Esophagus muscularis mucosa (tissue), 4 donors: ENCODE data around the gene RTN4RL2. TPM values are rescaled to one million over a fixed set of nuclear protein-coding genes. Genes with fewer than 3 reads are reported as not detected.
A peak's percentile ranks its signal among the peaks of the same experiment; 100 is the strongest.

Source experiments
- DNase-seq: peaks from one replicate; pipeline ENCODE4 v3.0.0-alpha.2; 2017; ENCODE audit errors: extremely low spot score
- H3K27ac ChIP-seq, 4 donors: fragments of 200-600 bp; sonication (generic); replicated peaks in 1 of 4; 1 replicate in 3 of 4; 2 replicates in 1 of 4; pipeline ENCODE4 v1.5.1; 2016 to 2019; ENCODE audit warnings: mild to moderate bottlenecking in 1 of 4
- H3K27me3 ChIP-seq, 4 donors: fragments of 200-600 bp; sonication (generic); one replicate each; pipeline versions ENCODE4 v1.5.1 to v1.6.0; 2016 to 2019
- H3K36me3 ChIP-seq, 4 donors: fragments of 200-600 bp; sonication (generic); one replicate each; pipeline ENCODE4 v1.5.1; 2016 to 2019
- H3K4me1 ChIP-seq, 4 donors: fragments of 200-600 bp; sonication (generic); one replicate each; pipeline ENCODE4 v1.5.1; 2016 to 2019
- H3K4me3 ChIP-seq, 4 donors: fragments of 200-600 bp; sonication (generic); 1 replicate in 2 of 4; 2 replicates in 2 of 4; pipeline ENCODE4 v1.5.1; 2016 to 2019; ENCODE audit warnings: mild to moderate bottlenecking in 4 of 4, moderate library complexity in 1 of 4
- H3K9me3 ChIP-seq, 4 donors: fragments of 200-600 bp; sonication (generic); 1 replicate in 3 of 4; 2 replicates in 1 of 4; pipeline ENCODE4 v1.5.1; 2016 to 2019
- EP300 ChIP-seq: sonication (generic); formaldehyde crosslinking; IDR thresholded peaks from one replicate; pipeline ENCODE4 v1.6.1; 2017; ENCODE audit warnings: antibody characterized with exemption
- POLR2A ChIP-seq: fragments of 450-650 bp; IDR thresholded peaks from one replicate; pipeline ENCODE4 v1.6.1; 2017; ENCODE audit warnings: antibody characterized with exemption, moderate library complexity, mild to moderate bottlenecking, low read depth
- POLR2AphosphoS5 ChIP-seq, 2 donors: sonication (generic); formaldehyde crosslinking; IDR thresholded peaks; one replicate each; pipeline ENCODE4 v1.6.1; 2017; ENCODE audit warnings: antibody characterized with exemption in 2 of 2
- WGBS: methylation state at CpG from one replicate; pipeline ENCODE4 v1.1.5; 2018; 5-methylcytosine and 5-hydroxymethylcytosine counted together
- intact Hi-C: fragments of 100-400 bp; cut with DNase I; formaldehyde crosslinking; loops from one replicate; pipeline ENCODE4 v1.15.1; 2023
- total RNA-seq, 4 donors: library from RNA; depleted of rRNA; stranded (reverse); fragments of >200 nt; gene quantifications; one replicate each; pipeline versions ENCODE4 v1.1.0 to v1.2.1, GENCODE V29; 2016
- TF ChIP-seq, protein P1 (sequence below), 3 experiments: fragments of 200-600 bp in 2 of 3; fragments of 450-650 bp in 1 of 3; sonication (generic) in 2 of 3; IDR thresholded peaks; one replicate each; pipeline ENCODE4 v1.5.1; 2017 to 2019; ENCODE audit warnings: antibody characterized with exemption in 3 of 3, mild to moderate bottlenecking in 2 of 3, moderate library complexity in 1 of 3

The RTN4RL2 gene
- total RNA-seq = 1 to 10 TPM in 1 of 4 donors, under 1 TPM in 2, not detected in 1; 0.33 to 1.1 (median 0.91) TPM

DNA sequence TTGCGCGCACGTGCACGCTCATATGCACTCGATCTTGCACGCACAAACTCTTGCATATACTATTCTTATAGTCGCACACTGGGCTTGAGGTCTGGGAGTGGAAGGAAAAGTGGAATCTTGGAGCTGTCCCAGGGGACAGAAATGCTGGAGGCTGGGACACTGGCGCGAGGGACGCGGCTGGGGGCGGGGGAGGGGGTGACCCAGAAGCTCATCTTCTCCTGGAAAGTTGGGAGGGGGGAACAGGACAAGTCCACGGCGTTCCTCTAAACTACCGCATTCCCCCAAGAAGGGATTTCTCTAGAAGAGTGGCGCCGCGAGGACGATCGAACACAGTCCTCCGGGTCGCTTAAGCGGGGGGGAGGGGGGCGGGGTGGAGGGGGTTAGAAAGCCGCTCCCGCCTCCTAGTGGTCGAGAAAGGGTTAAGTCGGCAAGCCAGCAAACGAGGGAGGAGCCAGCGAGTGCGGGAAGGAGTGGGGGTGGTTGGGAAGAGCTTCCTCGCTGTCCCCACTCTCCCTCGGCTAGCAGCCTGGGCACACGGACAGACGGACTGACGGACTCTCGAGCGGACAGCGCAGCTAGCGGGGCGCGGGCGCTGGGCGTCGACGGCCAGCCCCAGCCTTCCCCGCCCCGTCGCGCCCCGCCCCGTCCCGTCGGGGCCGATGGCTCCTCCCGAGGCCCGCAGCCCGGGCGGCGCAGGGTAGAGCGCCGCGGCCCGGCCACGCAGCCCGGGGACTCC is at the start of gene RTN4RL2:
TSS of gene RTN4RL2 (plus strand) at position 507 of the 736 bp plus-strand sequence. CDS start 338 bp downstream, outside the sequence.
- Histone ChIP-seq H3K9me3 (no peaks in the 10 kb centered on the region), H3K27ac (no peak within 1 kb of the TSS), H3K27me3 (peaks cover 0 to 82% (median 29%) of the 10 kb centered on the region in 4 donors), H3K36me3 (no peaks in the 10 kb centered on the region), H3K4me1 (peaks cover 35 to 45% (median 45%) of the 10 kb centered on the region in 4 donors), H3K4me3 (peak within 1 kb of the TSS; percentile 45 to 64 (median 50))
- WGBS = under 1% methylated on average over 22 of the region's 66 CpGs
- intact Hi-C loops = no loop called here
- no peak for TF ChIP-seq POLR2AphosphoS5 (IDR thresholded peaks at IDR 0.05)
- no peak for TF ChIP-seq POLR2A
- TF ChIP-seq, protein P1, sequence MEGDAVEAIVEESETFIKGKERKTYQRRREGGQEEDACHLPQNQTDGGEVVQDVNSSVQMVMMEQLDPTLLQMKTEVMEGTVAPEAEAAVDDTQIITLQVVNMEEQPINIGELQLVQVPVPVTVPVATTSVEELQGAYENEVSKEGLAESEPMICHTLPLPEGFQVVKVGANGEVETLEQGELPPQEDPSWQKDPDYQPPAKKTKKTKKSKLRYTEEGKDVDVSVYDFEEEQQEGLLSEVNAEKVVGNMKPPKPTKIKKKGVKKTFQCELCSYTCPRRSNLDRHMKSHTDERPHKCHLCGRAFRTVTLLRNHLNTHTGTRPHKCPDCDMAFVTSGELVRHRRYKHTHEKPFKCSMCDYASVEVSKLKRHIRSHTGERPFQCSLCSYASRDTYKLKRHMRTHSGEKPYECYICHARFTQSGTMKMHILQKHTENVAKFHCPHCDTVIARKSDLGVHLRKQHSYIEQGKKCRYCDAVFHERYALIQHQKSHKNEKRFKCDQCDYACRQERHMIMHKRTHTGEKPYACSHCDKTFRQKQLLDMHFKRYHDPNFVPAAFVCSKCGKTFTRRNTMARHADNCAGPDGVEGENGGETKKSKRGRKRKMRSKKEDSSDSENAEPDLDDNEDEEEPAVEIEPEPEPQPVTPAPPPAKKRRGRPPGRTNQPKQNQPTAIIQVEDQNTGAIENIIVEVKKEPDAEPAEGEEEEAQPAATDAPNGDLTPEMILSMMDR (IDR thresholded peaks at IDR 0.05) = peak in 1 of 3 experiments; percentile 6
- TF ChIP-seq EP300 = no peak
- no peak for DNase-seq

DNA sequence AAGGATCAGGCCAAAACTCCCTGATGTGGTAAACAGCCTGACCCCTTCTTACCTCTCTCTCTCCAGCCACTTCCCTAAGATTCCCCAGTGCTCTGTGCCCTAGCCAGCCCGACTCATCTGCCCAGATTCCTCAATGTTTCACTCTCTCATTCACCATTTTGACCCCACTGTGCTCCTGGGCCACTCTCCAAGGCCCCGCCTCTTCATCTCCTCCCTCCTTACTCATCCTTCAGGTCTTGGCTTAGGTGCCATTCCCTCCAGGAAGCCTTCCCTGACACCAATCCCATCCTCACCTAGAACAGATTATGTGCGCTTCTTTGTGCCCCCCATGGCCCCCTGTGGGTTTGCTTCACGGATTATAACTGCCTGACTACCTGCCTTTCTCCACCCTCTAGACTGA is 46.6 kb upstream of the RTN4RL2 start:
- no peak overlapping the region for H3K27ac ChIP-seq
- peaks cover 9 to 21% (median 17%) of the 10 kb centered on the region in 4 donors for H3K4me1 ChIP-seq
- WGBS = 97% methylated on average over 4 of the region's 4 CpGs
- H3K27me3 ChIP-seq = no peaks in the 10 kb centered on the region
- intact Hi-C loops = loop anchor here (2.0 kb wide), 1 partner anchor 27 kb away; no protein-coding TSS in a partner anchor
- H3K4me3 ChIP-seq = no peak overlapping the region
- peaks cover 46 to 98% (median 82%) of the 10 kb centered on the region in 4 donors for H3K36me3 ChIP-seq
- TF ChIP-seq, protein P1 (IDR thresholded peaks at IDR 0.05) = no peak
- no peak for TF ChIP-seq POLR2A
- no peak for TF ChIP-seq EP300
- TF ChIP-seq POLR2AphosphoS5 (IDR thresholded peaks at IDR 0.05) = no peak
- no peak for DNase-seq
- H3K9me3 ChIP-seq = no peaks in the 10 kb centered on the region

DNA sequence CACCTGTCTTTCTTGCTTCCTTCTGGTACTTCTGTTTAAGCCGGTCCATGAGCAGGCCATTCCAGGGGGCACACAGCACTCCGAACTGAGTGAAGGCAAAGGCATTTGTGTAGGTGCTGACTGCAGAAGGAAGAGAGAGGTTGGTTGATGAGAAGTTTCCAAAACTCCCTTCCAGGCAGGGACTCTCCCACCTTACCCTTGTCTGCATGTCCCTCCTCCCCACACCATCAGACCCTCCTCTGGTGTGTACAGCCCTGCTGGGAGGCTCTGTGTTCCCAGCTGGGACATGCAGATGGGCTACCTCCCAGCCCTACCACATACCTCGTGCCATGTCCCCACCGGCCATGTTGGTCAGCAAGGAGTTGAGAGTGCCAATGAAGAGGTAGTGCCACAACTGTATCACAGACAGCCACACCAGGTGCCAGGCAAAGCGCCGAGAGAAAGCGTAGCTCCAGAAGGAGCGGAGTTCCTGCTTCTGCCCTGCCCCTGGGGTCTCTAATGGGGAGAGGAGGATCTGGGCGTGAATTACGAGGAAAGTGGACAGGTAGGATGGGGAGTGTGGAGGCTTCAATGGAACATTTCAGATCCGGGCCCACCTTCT is 45.6 kb upstream of the RTN4RL2 start:
- intact Hi-C loops = loop anchor here (2.0 kb wide), 1 partner anchor 26 kb away; no protein-coding TSS in a partner anchor
- no peaks in the 10 kb centered on the region for H3K9me3 ChIP-seq
- TF ChIP-seq, protein P1 (IDR thresholded peaks at IDR 0.05) = no peak
- TF ChIP-seq POLR2AphosphoS5 (IDR thresholded peaks at IDR 0.05) = no peak
- TF ChIP-seq POLR2A = no peak
- no peak for TF ChIP-seq EP300
- H3K4me1 ChIP-seq = peaks cover 9 to 21% (median 17%) of the 10 kb centered on the region in 4 donors
- H3K27ac ChIP-seq = no peak overlapping the region
- H3K4me3 ChIP-seq = no peak overlapping the region
- 93% methylated on average over 10 of the region's 11 CpGs for whole genome bisulfite sequencing
- H3K36me3 ChIP-seq = peaks cover 38 to 98% (median 75%) of the 10 kb centered on the region in 4 donors
- no peak for DNase-seq
- H3K27me3 ChIP-seq = no peaks in the 10 kb centered on the region

DNA sequence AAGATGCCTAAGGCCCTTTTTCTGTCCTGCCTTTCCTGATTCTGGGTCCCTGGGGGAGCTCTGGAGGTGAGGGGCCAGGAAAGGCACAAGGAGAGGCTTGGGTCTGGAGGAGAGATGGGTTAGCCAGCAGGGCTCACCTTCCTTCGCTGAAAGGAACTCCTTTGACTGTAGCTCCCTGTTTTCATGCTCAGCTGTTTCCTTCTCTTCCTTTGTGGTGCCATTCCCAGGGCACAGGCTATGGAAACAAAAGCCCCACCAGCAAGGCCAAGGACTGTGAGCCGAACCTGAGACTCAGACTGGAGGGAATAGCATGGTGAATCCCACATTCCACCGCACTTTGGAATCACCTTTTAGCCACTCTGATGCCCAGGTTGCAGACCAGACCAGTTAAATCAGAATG is 43.9 kb upstream of the RTN4RL2 start:
- Histone ChIP-seq H3K36me3 (peaks cover 27 to 98% (median 77%) of the 10 kb centered on the region in 4 donors), H3K9me3 (no peaks in the 10 kb centered on the region), H3K27ac (peak overlapping the region in 1 of 4 donors; percentile 36), H3K27me3 (no peaks in the 10 kb centered on the region), H3K4me1 (peaks cover 9 to 24% (median 17%) of the 10 kb centered on the region in 4 donors), H3K4me3 (no peak overlapping the region)
- TF ChIP-seq POLR2AphosphoS5 (IDR thresholded peaks at IDR 0.05) (no peak), EP300 (no peak), POLR2A (no peak)
- TF ChIP-seq, protein P1 (IDR thresholded peaks at IDR 0.05) = no peak
- intact Hi-C loops = no loop called here
- DNase-seq = no peak
- 90% methylated on average over 3 of the region's 3 CpGs for WGBS
